SK-N-SH (cell line): ENCODE data around the gene UBE3C. TPM values are rescaled to one million over a fixed set of nuclear protein-coding genes. Genes with fewer than 3 reads are reported as not detected.

Experiments
- CTCF ChIA-PET: fragments of 300-600, 350-600 bp; formaldehyde crosslinking; extraction: SDS; loops from one replicate; lab custom pipeline; 2021; lab: Yijun Ruan, JAX
- POLR2A ChIA-PET: fragments of 350-600 bp; sonication (Branson Sonifier 250); formaldehyde crosslinking; extraction: SDS; loops from one replicate; lab custom pipeline; 2020; ENCODE audit warnings: antibody characterized with exemption, inconsistent platforms; lab: Yijun Ruan, JAX
- DNase-seq: peaks from one replicate; pipeline ENCODE4 v3.0.0; 2012
- H2AFZ ChIP-seq: fragments of 200-600 bp; sonication (generic); 2 replicates; pipeline ENCODE4 v1.8.1; 2016; ENCODE audit warnings: antibody characterized with exemption, mild to moderate bottlenecking, low read depth
- H3F3A ChIP-seq: fragments of 200-600 bp; sonication (generic); replicated peaks from 2 replicates; pipeline ENCODE3; 2016; ENCODE audit warnings: antibody characterized with exemption, mild to moderate bottlenecking; ENCODE audit not compliant: insufficient read depth
- H3K27ac ChIP-seq, 2 experiments: fragments of 200-500 bp in 1 of 2; fragments of 200-600 bp in 1 of 2; sonication (Bioruptor generic) in 1 of 2; sonication (generic), shearing (Covaris generic) in 1 of 2; 2 replicates each; pipeline versions ENCODE4 v1.5.1 to v1.6.1; 2014 to 2016; ENCODE audit warnings: low read depth in 2 of 2, inconsistent platforms in 1 of 2, low read length in 1 of 2, mild to moderate bottlenecking in 1 of 2, mixed read lengths in 1 of 2
- H3K27me3 ChIP-seq: fragments of 200-600 bp; sonication (generic), shearing (Covaris generic); 2 replicates; pipeline ENCODE4 v1.6.1; 2016; ENCODE audit warnings: mixed run types; ENCODE audit not compliant: insufficient read depth
- H3K36me3 ChIP-seq, 2 experiments: fragments of 200-500 bp in 1 of 2; fragments of 200-600 bp in 1 of 2; sonication (Bioruptor generic) in 1 of 2; sonication (generic) in 1 of 2; replicated peaks in 1 of 2; 2 replicates each; pipeline versions ENCODE3 to v1.5.1; 2014 to 2016; ENCODE audit warnings: low read length in 1 of 2, mild to moderate bottlenecking in 1 of 2; ENCODE audit not compliant: insufficient read depth in 2 of 2, control insufficient read depth in 1 of 2
- H3K4me1 ChIP-seq, 2 experiments: fragments of 200-500 bp in 1 of 2; fragments of 200-600 bp in 1 of 2; sonication (Bioruptor generic) in 1 of 2; sonication (generic), shearing (Covaris generic) in 1 of 2; 2 replicates each; pipeline versions ENCODE4 v1.5.1 to v1.6.1; 2014 to 2016; ENCODE audit warnings: low read depth in 1 of 2, low read length in 1 of 2, mixed run types in 1 of 2; ENCODE audit not compliant: insufficient read depth in 2 of 2, control insufficient read depth in 1 of 2
- H3K4me2 ChIP-seq: fragments of 200-600 bp; sonication (generic), shearing (Covaris generic); 2 replicates; pipeline ENCODE4 v1.6.1; 2017; ENCODE audit warnings: mixed run types
- H3K4me3 ChIP-seq, 2 experiments: fragments of 200-500 bp in 1 of 2; fragments of 200-600 bp in 1 of 2; sonication (Bioruptor generic) in 1 of 2; sonication (generic), shearing (Covaris generic) in 1 of 2; 2 replicates each; pipeline versions ENCODE4 v1.5.1 to v1.8.1; 2014 to 2016; ENCODE audit warnings: low read depth in 2 of 2, inconsistent platforms in 1 of 2, low read length in 1 of 2, mild to moderate bottlenecking in 1 of 2, mixed read lengths in 1 of 2, moderate library complexity in 1 of 2
- H3K79me2 ChIP-seq: fragments of 200-600 bp; sonication (generic); 2 replicates; pipeline ENCODE4 v1.8.1; 2017; ENCODE audit warnings: mild to moderate bottlenecking; ENCODE audit not compliant: insufficient read depth
- H3K9ac ChIP-seq: fragments of 200-600 bp; sonication (generic); 2 replicates; pipeline ENCODE4 v1.6.1; 2017; ENCODE audit warnings: mixed run types
- H3K9me2 ChIP-seq: fragments of 200-600 bp; sonication (generic); 2 replicates; pipeline ENCODE4 v1.6.1; 2017; ENCODE audit warnings: mixed run types
- H3K9me3 ChIP-seq: fragments of 200-600 bp; sonication (generic); 2 replicates; pipeline ENCODE4 v1.6.1; 2017; ENCODE audit warnings: mixed run types, mild to moderate bottlenecking, moderate library complexity
- H4K20me1 ChIP-seq: fragments of 200-600 bp; sonication (generic); 2 replicates; pipeline ENCODE4 v1.6.1; 2017; ENCODE audit warnings: mild to moderate bottlenecking, mixed run types; ENCODE audit not compliant: insufficient read depth
- CHD2 ChIP-seq: fragments of 150-350 bp; IDR thresholded peaks from 2 replicates; pipeline ENCODE4 v1.6.1; 2018; ENCODE audit warnings: low read length; ENCODE audit not compliant: partially characterized antibody
- ELF1 ChIP-seq: IDR thresholded peaks from 2 replicates; pipeline ENCODE4 v1.4.0; 2012
- FOSL2 ChIP-seq: IDR thresholded peaks from 2 replicates; pipeline ENCODE4 v1.4.0; 2012; ENCODE audit warnings: low read depth, mild to moderate bottlenecking, moderate library complexity, borderline replicate concordance
- FOXJ3 ChIP-seq: sonication (generic); formaldehyde crosslinking; IDR thresholded peaks from 2 replicates; pipeline ENCODE4 v1.5.1; 2020; ENCODE audit warnings: mild to moderate bottlenecking, missing genetic modification reagents
- GABPA ChIP-seq: IDR thresholded peaks from 2 replicates; pipeline ENCODE4 v1.4.0; 2012; ENCODE audit warnings: low read depth, mild to moderate bottlenecking
- GATA2 ChIP-seq: sonication (generic); formaldehyde crosslinking; IDR thresholded peaks from 2 replicates; pipeline ENCODE4 v1.5.0; 2020; ENCODE audit warnings: mild to moderate bottlenecking, missing genetic modification reagents
- MEF2A ChIP-seq: IDR thresholded peaks from 2 replicates; pipeline ENCODE4 v1.4.0; 2012; ENCODE audit warnings: low read depth, borderline replicate concordance
- NFIC ChIP-seq: IDR thresholded peaks from 2 replicates; pipeline ENCODE4 v1.4.0; 2012; ENCODE audit warnings: borderline replicate concordance
- RCOR1 ChIP-seq: fragments of 150-350 bp; IDR thresholded peaks from 2 replicates; pipeline ENCODE4 v1.6.1; 2017; ENCODE audit warnings: antibody characterized with exemption, low read length
- RXRA ChIP-seq: IDR thresholded peaks from 2 replicates; pipeline ENCODE4 v1.4.0; 2012; ENCODE audit warnings: low read depth, mild to moderate bottlenecking, borderline replicate concordance
- SIN3A ChIP-seq: IDR thresholded peaks from 2 replicates; pipeline ENCODE4 v1.6.1; 2012; ENCODE audit warnings: low read depth, mild to moderate bottlenecking, low read length, moderate library complexity, borderline replicate concordance
- SMC3 ChIP-seq: IDR thresholded peaks from 2 replicates; pipeline ENCODE4 v1.6.1; 2012; ENCODE audit warnings: low read depth, low read length, improper control_type of control experiment
- TAF1 ChIP-seq: IDR thresholded peaks from 2 replicates; pipeline ENCODE4 v1.6.1; 2012; ENCODE audit warnings: low read depth, mild to moderate bottlenecking, low read length, moderate library complexity, borderline replicate concordance
- TCF12 ChIP-seq: IDR thresholded peaks from 2 replicates; pipeline ENCODE4 v1.4.0; 2012
- TEAD4 ChIP-seq: IDR thresholded peaks from 2 replicates; pipeline ENCODE4 v1.4.0; 2012; ENCODE audit warnings: mild to moderate bottlenecking, borderline replicate concordance; ENCODE audit not compliant: insufficient read depth
- YY1 ChIP-seq: IDR thresholded peaks from 2 replicates; pipeline ENCODE4 v1.4.0; 2012; ENCODE audit warnings: low read depth, mild to moderate bottlenecking
- WGBS: methylation state at CpG from one replicate; pipeline ENCODE4 v1.1.6; 2017; ENCODE audit warnings: low lambda C conversion rate; 5-methylcytosine and 5-hydroxymethylcytosine counted together
- polyA plus RNA-seq, 3 experiments: library from polyadenylated mRNA; depleted of rRNA; stranded (reverse); fragments of >200 nt; gene quantifications; 2 replicates each; pipeline ENCODE4 v1.2.3, GENCODE V29; 2012
- TF ChIP-seq, protein P1 (sequence below): fragments of 150-350 bp; IDR thresholded peaks from 2 replicates; pipeline ENCODE4 v1.6.1; 2017; ENCODE audit warnings: antibody characterized with exemption, low read length, low read depth, borderline replicate concordance
- TF ChIP-seq, protein P2 (sequence below): IDR thresholded peaks from 2 replicates; pipeline ENCODE4 v1.4.0; 2012; ENCODE audit warnings: low read depth, borderline replicate concordance
- TF ChIP-seq, protein P3 (sequence below): IDR thresholded peaks from 2 replicates; pipeline ENCODE4; 2012
- TF ChIP-seq, protein P4 (sequence below): fragments of 200-600 bp; sonication (generic); IDR thresholded peaks from 2 replicates; pipeline ENCODE4 v1.6.1; 2017; ENCODE audit warnings: antibody characterized with exemption, mild to moderate bottlenecking, moderate library complexity

The UBE3C gene
- polyA plus RNA-seq, 1 of the 3 experiments (the other 2 are of a cell fraction), result 48.4 TPM

DNA sequence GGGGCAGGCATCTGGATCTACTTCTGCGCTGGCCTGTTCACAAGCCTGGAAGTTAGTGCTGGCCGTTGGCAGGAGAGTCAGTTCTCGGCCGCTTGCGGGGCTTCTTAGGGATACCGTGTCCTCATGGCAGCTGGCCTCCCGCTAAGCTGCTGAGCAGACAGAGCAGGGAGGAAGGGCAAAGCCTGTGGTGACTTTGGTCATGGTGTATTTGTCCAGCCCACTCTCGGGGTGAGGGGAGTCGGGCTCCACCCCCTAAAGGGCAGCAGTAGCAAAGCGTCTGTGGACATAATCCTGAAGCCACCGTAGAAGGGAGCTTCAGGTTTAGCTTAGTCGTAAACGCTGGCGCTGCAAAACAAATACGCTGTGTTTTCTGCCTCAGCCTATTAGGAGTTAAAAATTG, 12.2 kb downstream of the UBE3C start:
- ChIA-PET CTCF (interaction anchor here (0.5 to 2.1 kb wide), 6 partner anchors 8 to 237 kb away, joined by 3 to 6 read pairs (median 4); no protein-coding TSS in a partner anchor), POLR2A (interaction anchor here (1.0 to 1.5 kb wide), 2 partner anchors 9 to 12 kb away, joined by 3 to 6 read pairs; partner anchors contain the start of gene UBE3C)
- Histone ChIP-seq H3K9ac (no peak overlapping the region), H3K27me3 (no peaks in the 10 kb centered on the region), H3K27ac (peak overlapping the region in 1 of 2 experiments; percentile 6; a peak in 1 of 4 replicates), H2AFZ (no peak overlapping the region), H3K36me3 (peaks cover 0 to 7% of the 10 kb centered on the region in 2 experiments), H3K4me3 (no peak overlapping the region), H4K20me1 (peaks cover 100% of the 10 kb centered on the region), H3K4me2 (no peak overlapping the region), H3K4me1 (peaks cover 0 to 28% of the 10 kb centered on the region in 2 experiments; a peak in 2 of 4 replicates), H3K79me2 (peaks cover 100% of the 10 kb centered on the region)
- TF ChIP-seq GATA2 (CRISPR knock-in tag) (no peak), YY1 (no peak), RCOR1 (no peak), FOXJ3 (CRISPR knock-in tag) (no peak), MEF2A (no peak), ELF1 (no peak), TAF1 (no peak), TEAD4 (no peak), RXRA (no peak), GABPA (no peak), TCF12 (no peak), NFIC (no peak), SMC3 (no peak), CHD2 (no peak), FOSL2 (no peak), SIN3A (no peak)
- TF ChIP-seq, protein P1, sequence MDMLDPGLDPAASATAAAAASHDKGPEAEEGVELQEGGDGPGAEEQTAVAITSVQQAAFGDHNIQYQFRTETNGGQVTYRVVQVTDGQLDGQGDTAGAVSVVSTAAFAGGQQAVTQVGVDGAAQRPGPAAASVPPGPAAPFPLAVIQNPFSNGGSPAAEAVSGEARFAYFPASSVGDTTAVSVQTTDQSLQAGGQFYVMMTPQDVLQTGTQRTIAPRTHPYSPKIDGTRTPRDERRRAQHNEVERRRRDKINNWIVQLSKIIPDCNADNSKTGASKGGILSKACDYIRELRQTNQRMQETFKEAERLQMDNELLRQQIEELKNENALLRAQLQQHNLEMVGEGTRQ, result no peak
- TF ChIP-seq, protein P2, sequence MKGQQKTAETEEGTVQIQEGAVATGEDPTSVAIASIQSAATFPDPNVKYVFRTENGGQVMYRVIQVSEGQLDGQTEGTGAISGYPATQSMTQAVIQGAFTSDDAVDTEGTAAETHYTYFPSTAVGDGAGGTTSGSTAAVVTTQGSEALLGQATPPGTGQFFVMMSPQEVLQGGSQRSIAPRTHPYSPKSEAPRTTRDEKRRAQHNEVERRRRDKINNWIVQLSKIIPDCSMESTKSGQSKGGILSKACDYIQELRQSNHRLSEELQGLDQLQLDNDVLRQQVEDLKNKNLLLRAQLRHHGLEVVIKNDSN, result no peak
- TF ChIP-seq, protein P3, sequence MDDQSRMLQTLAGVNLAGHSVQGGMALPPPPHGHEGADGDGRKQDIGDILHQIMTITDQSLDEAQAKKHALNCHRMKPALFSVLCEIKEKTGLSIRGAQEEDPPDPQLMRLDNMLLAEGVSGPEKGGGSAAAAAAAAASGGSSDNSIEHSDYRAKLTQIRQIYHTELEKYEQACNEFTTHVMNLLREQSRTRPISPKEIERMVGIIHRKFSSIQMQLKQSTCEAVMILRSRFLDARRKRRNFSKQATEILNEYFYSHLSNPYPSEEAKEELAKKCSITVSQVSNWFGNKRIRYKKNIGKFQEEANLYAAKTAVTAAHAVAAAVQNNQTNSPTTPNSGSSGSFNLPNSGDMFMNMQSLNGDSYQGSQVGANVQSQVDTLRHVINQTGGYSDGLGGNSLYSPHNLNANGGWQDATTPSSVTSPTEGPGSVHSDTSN, result no peak
- TF ChIP-seq, protein P4, sequence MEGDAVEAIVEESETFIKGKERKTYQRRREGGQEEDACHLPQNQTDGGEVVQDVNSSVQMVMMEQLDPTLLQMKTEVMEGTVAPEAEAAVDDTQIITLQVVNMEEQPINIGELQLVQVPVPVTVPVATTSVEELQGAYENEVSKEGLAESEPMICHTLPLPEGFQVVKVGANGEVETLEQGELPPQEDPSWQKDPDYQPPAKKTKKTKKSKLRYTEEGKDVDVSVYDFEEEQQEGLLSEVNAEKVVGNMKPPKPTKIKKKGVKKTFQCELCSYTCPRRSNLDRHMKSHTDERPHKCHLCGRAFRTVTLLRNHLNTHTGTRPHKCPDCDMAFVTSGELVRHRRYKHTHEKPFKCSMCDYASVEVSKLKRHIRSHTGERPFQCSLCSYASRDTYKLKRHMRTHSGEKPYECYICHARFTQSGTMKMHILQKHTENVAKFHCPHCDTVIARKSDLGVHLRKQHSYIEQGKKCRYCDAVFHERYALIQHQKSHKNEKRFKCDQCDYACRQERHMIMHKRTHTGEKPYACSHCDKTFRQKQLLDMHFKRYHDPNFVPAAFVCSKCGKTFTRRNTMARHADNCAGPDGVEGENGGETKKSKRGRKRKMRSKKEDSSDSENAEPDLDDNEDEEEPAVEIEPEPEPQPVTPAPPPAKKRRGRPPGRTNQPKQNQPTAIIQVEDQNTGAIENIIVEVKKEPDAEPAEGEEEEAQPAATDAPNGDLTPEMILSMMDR, result no peak
- TF ChIP-seq, all 33 proteins: peak for 0
- no peaks in the 10 kb centered on the region for H3K9me3 ChIP-seq
- no peaks in the 10 kb centered on the region for H3F3A ChIP-seq
- H3K9me2 ChIP-seq, result no peaks in the 10 kb centered on the region
- DNase-seq, result peak; percentile 76
- WGBS, result 87% methylated on average over 15 of the region's 15 CpGs
